ENCODE measurements around the gene ATXN1. TPM values are rescaled to one million over a fixed set of nuclear protein-coding genes. Genes with fewer than 3 reads are reported as not detected.

ATXN1 gene
- total RNA-seq, 1 donor, result 45.3 TPM

GRCh38 chr6:16782278-16782677 lies 21.0 kb upstream of the ATXN1 start:
- DNase-seq (ENCODE audit: low read depth), result no peak
- TF ChIP-seq CTCF (IDR thresholded peaks at IDR 0.05; ENCODE audit: insufficient read depth, low read depth, low read length), result no peak
- H3K4me3 ChIP-seq (ENCODE audit: low read depth, low read length), result no peak overlapping the region

- no peak for TF ChIP-seq CTCF (IDR thresholded peaks at IDR 0.05; ENCODE audit: insufficient read depth, low read depth, low read length)
- no peak for DNase-seq (ENCODE audit: low read depth)
- H3K4me3 ChIP-seq (ENCODE audit: low read depth, low read length), result no peak overlapping the region
These were observed 20.3 kb upstream of the ATXN1 start for GRCh38 chr6:16781348-16782169.

GRCh38 chr6:16778521-16778920 lies 17.3 kb upstream of the ATXN1 start:
- DNase-seq (ENCODE audit: low read depth), result no peak
- H3K4me3 ChIP-seq (ENCODE audit: low read depth, low read length), result no peak overlapping the region
- no peak for TF ChIP-seq CTCF (IDR thresholded peaks at IDR 0.05; ENCODE audit: insufficient read depth, low read depth, low read length)

- no peak overlapping the region for H3K4me3 ChIP-seq (ENCODE audit: low read depth, low read length)
- no peak for DNase-seq (ENCODE audit: low read depth)
- no peak for TF ChIP-seq CTCF (IDR thresholded peaks at IDR 0.05; ENCODE audit: insufficient read depth, low read depth, low read length)
These were observed 16.5 kb upstream of the ATXN1 start for GRCh38 chr6:16777794-16778193.

- TF ChIP-seq CTCF (IDR thresholded peaks at IDR 0.05; ENCODE audit: insufficient read depth, low read depth, low read length), result peak; percentile 36
- no peak overlapping the region for H3K4me3 ChIP-seq (ENCODE audit: low read depth, low read length)
- no peak for DNase-seq (ENCODE audit: low read depth)
These were observed 15.2 kb upstream of the ATXN1 start for GRCh38 chr6:16776394-16777017.

- TF ChIP-seq CTCF (IDR thresholded peaks at IDR 0.05; ENCODE audit: insufficient read depth, low read depth, low read length), result no peak
- no peak overlapping the region for H3K4me3 ChIP-seq (ENCODE audit: low read depth, low read length)
- no peak for DNase-seq (ENCODE audit: low read depth)
These were observed 13.2 kb upstream of the ATXN1 start for GRCh38 chr6:16774437-16774836.
